ENCODE measurements around the gene CCDC7.

The CCDC7 gene

GRCh38 chr10:32409741-32410140 lies 36.2 kb upstream of the CCDC7 start:
- no peak for DNase-seq (ENCODE audit: extremely low spot score)
- POLR2A ChIA-PET, result no interaction called here
- CTCF ChIA-PET, result no interaction called here
- TF ChIP-seq CTCF (IDR thresholded peaks at IDR 0.05; ENCODE audit: control extremely low read depth, extremely low read depth, low read depth, missing control alignments), result no peak

DNA sequence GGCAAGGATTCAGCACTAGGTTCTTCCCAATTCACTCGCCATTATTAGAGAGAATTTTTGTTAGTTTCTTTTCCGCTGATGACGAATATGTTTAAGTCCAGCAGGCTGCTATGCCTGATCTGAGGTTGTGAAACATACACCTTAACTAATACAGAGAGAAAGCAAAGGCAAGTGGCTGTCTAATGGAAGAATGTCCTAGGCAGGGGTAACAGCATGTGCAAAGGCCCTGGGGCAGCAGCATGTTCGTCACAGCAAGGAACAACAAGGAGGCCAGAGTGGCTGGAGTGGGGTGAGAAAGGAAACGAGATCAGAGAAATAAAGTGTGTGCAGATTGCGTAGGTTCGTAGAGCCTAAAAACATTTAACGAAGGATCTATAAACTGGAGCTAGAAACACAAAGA lies 35.4 kb upstream of the CCDC7 start:
- DNase-seq (ENCODE audit: extremely low spot score), result no peak
- ChIA-PET POLR2A (no interaction called here), CTCF (no interaction called here)
- no peak for TF ChIP-seq CTCF (IDR thresholded peaks at IDR 0.05; ENCODE audit: control extremely low read depth, extremely low read depth, low read depth, missing control alignments)

GRCh38 chr10:32411797-32412498 lies 34.0 kb upstream of the CCDC7 start:
- DNase-seq (ENCODE audit: extremely low spot score), result no peak
- ChIA-PET POLR2A (no interaction called here), CTCF (interaction anchor here (1.1 kb wide), 1 partner anchor 25 kb away, joined by 3 read pairs; no protein-coding TSS in a partner anchor)
- TF ChIP-seq CTCF (IDR thresholded peaks at IDR 0.05; ENCODE audit: control extremely low read depth, extremely low read depth, low read depth, missing control alignments), result no peak

- ChIA-PET POLR2A (no interaction called here), CTCF (no interaction called here)
- DNase-seq (ENCODE audit: extremely low spot score), result no peak
- no peak for TF ChIP-seq CTCF (IDR thresholded peaks at IDR 0.05; ENCODE audit: control extremely low read depth, extremely low read depth, low read depth, missing control alignments)
These were observed 33.5 kb upstream of the CCDC7 start for GRCh38 chr10:32412499-32412853.

DNA sequence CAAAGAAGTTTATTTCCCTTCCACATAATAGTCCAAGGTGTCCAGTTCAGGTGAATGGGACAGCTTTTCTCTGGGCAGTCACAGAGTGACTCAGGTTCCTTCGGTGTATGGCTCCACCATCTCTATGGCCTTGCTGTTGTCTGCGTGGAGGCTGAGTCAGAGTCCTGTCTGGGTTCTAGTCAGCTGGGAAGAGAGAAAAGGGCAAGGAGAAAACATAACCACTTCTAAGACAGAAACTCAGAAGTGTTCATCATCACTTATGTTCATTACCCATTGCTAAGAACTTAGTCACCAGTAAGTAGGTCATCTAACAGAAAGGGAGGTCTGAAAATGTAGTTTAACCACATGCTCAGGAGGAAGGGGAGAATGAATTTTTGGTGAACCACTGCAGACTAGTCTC lies 32.4 kb upstream of the CCDC7 start:
- CTCF ChIA-PET, result no interaction called here
- no peak for TF ChIP-seq CTCF (IDR thresholded peaks at IDR 0.05; ENCODE audit: control extremely low read depth, extremely low read depth, low read depth, missing control alignments)
- DNase-seq (ENCODE audit: extremely low spot score), result no peak
- POLR2A ChIA-PET, result no interaction called here

- no peak for TF ChIP-seq CTCF (IDR thresholded peaks at IDR 0.05; ENCODE audit: control extremely low read depth, extremely low read depth, low read depth, missing control alignments)
- DNase-seq (ENCODE audit: extremely low spot score), result no peak
- ChIA-PET POLR2A (no interaction called here), CTCF (no interaction called here)
These were observed 30.6 kb upstream of the CCDC7 start for GRCh38 chr10:32415361-32415760.
